Heart right ventricle (tissue), 16 donors: ENCODE measurements around the gene RAC2. TPM values are rescaled to one million over a fixed set of nuclear protein-coding genes. Genes with fewer than 3 reads are reported as not detected.

Experiments
- ATAC-seq, 8 donors: fragments of 200-7000 bp; cut with Tn5 transposase; one replicate each; pipeline ENCODE4 v1.9.1; 2020; ENCODE audit warnings: mild to moderate bottlenecking in 8 of 8, moderate library complexity in 8 of 8, moderate number of reproducible peaks in 1 of 8
- DNase-seq, 2 donors: peaks; one replicate each; pipeline ENCODE4 v3.0.0-alpha.2; 2020
- H3K27ac ChIP-seq, 10 donors: fragments of 200-600 bp; sonication (generic) in 2 of 10; one replicate each; pipeline versions ENCODE4 v1.5.0 to v1.8.0; 2020 to 2022; ENCODE audit warnings: mild to moderate bottlenecking in 3 of 10
- H3K27me3 ChIP-seq, 7 donors: fragments of 200-600 bp; one replicate each; pipeline ENCODE4 v1.8.0; 2021 to 2022; ENCODE audit warnings: mild to moderate bottlenecking in 2 of 7
- H3K36me3 ChIP-seq, 9 donors: fragments of 200-600 bp; sonication (generic) in 1 of 9; one replicate each; pipeline versions ENCODE4 v1.5.0 to v1.8.0; 2020 to 2022; ENCODE audit warnings: mild to moderate bottlenecking in 2 of 9
- H3K4me1 ChIP-seq, 9 donors: fragments of 200-600 bp; sonication (generic) in 1 of 9; one replicate each; pipeline versions ENCODE4 v1.5.0 to v1.8.0; 2020 to 2022; ENCODE audit warnings: mild to moderate bottlenecking in 4 of 9
- H3K4me3 ChIP-seq, 10 donors: fragments of 200-600 bp; sonication (generic) in 2 of 10; one replicate each; pipeline versions ENCODE4 v1.5.0 to v1.8.0; 2020 to 2022; ENCODE audit warnings: mild to moderate bottlenecking in 7 of 10, moderate library complexity in 2 of 10
- H3K9me3 ChIP-seq, 11 donors: fragments of 200-600 bp in 10 of 11; sonication (generic) in 2 of 11; one replicate each; pipeline versions ENCODE4 v1.5.0 to v1.8.0; 2013 to 2022; ENCODE audit warnings: mild to moderate bottlenecking in 2 of 11, control low read depth in 1 of 11, moderate library complexity in 1 of 11
- WGBS, 2 donors: extraction: QIAGEN DNeasy Blood & Tissue Kit; methylation state at CpG; one replicate each; pipeline ENCODE4 v1.1.7; 2013; ENCODE audit warnings: inconsistent platforms in 1 of 2; 5-methylcytosine and 5-hydroxymethylcytosine counted together
- intact Hi-C, 10 donors: fragments of 100-400 bp; cut with DNase I; formaldehyde crosslinking; loops; one replicate each; pipeline versions ENCODE4 v1.11.1 to v1.14.2; 2022
- polyA plus RNA-seq, 2 donors: library from polyadenylated mRNA; stranded (reverse); fragments of 200-250 nt; gene quantifications; one replicate each; pipeline ENCODE4 v1.2.3, GENCODE V29; 2013
- total RNA-seq, 10 donors: library from RNA; stranded (reverse); fragmentation: NEBNext Ultra II Directional in 3 of 10; extraction: Animal tissue kit (Norgen Biotek cat#: 25700) in 3 of 10; gene quantifications; one replicate each; pipeline versions ENCODE4 v1.2.1 to v1.2.4, GENCODE V29; 2021 to 2023
- TF ChIP-seq, protein P1 (sequence below), 9 donors: fragments of 200-600 bp; sonication (generic) in 2 of 9; IDR thresholded peaks; one replicate each; pipeline versions ENCODE4 v1.5.0 to v1.8.0; 2021 to 2022; ENCODE audit warnings: antibody characterized with exemption in 9 of 9, mild to moderate bottlenecking in 5 of 9, moderate library complexity in 1 of 9
- donor health status: Arrhythmogenic right ventricular cardiomyopathy.
- donor health status: ischemic (EF 13 %, LVEDD 7.1; RV severe dilation, severe dysfunction).
- donor health status: healthy with polysubstance abuse.
- donor health status: DM: no; HTN: yes; CAD: no.
- donor health status: DM: no; HTN: no; CAD: no.
- donor health status: ischemic (EF 25% LVEDD 6.9; RV normal size, moderate dysfunction).
- donor health status: ischemic (EF 25% LVEDD 5.7; RV mildly dilated, moderate dysfunction).
- donor health status: healthy.
- donor health status: DM: yes; HTN: yes; CAD: no.
- donor health status: Ischemic cardiomyopathy.
- donor health status: ischemic (EF 35%, LVEDD 5.7; RV mildly dilated, moderate dysfunction).
- donor health status: nonischemic (EF 11% LVEDD 7.7; RV severe dilation, severe dysfunction).
- donor health status: DM: yes; HTN: yes; CAD: no.
- donor health status: PGD.
- donor health status: ischemic (EF 29% LVEDD 5.4; RV normal size, mild dysfunction).
- donor health status: nonischemic (EF 23%, LVEDD 6.1; RV moderate dilation, normal function).

The RAC2 gene
- total and polyA plus RNA-seq, 12 donors: 1.1 to 37.1 (median 3.5) TPM

DNA sequence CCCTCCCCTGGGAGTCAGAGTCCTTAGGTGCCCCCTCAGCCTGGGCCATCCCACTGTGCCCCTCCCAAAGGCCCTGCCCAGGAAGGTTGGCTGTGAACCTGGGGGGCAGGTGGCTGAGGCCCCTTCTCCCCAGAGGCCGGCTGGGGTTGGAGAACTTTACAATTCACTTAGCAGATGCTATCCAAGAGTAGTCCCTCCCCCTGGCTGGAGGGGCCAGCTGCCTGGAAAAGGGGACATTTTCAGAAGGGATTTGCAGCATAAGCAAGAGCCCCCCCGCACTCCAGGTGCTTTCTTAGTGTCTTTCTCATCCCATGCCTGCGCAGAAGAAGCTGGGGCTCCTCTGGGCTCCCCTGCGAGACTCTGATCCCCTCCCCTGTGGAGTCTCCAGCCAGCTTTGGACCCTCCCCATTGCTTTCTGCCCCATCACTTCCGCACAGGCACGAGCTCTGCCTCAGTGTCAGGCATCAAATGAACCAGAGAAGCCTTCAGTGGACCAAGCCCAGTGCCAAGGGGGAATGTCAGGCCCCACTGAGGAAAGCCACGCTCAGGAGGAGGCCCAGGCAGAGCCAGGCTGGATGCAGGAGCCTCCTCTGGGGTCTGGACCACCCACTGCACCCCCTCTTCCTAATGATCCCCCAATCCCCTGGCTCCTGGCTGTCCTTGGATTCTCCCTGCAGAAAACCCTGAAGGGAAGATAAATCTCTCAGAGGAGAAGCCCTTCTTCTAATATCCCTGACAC is 35.5 kb downstream of the RAC2 start:
- Histone ChIP-seq H3K27me3 (peaks cover 0 to 52% (median 27%) of the 10 kb centered on the region in 7 donors), H3K4me3 (no peak overlapping the region), H3K9me3 (no peaks in the 10 kb centered on the region), H3K4me1 (peaks cover 0 to 8% (median 3%) of the 10 kb centered on the region in 9 donors), H3K36me3 (no peaks in the 10 kb centered on the region), H3K27ac (no peak overlapping the region)
- ATAC-seq: no peak
- TF ChIP-seq, protein P1, sequence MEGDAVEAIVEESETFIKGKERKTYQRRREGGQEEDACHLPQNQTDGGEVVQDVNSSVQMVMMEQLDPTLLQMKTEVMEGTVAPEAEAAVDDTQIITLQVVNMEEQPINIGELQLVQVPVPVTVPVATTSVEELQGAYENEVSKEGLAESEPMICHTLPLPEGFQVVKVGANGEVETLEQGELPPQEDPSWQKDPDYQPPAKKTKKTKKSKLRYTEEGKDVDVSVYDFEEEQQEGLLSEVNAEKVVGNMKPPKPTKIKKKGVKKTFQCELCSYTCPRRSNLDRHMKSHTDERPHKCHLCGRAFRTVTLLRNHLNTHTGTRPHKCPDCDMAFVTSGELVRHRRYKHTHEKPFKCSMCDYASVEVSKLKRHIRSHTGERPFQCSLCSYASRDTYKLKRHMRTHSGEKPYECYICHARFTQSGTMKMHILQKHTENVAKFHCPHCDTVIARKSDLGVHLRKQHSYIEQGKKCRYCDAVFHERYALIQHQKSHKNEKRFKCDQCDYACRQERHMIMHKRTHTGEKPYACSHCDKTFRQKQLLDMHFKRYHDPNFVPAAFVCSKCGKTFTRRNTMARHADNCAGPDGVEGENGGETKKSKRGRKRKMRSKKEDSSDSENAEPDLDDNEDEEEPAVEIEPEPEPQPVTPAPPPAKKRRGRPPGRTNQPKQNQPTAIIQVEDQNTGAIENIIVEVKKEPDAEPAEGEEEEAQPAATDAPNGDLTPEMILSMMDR (IDR thresholded peaks at IDR 0.05): no peak
- intact Hi-C loops: no loop called here
- WGBS, 2 donors: 72 to 86% methylated on average over 7 of the region's 7 CpGs
- no peak for DNase-seq

DNA sequence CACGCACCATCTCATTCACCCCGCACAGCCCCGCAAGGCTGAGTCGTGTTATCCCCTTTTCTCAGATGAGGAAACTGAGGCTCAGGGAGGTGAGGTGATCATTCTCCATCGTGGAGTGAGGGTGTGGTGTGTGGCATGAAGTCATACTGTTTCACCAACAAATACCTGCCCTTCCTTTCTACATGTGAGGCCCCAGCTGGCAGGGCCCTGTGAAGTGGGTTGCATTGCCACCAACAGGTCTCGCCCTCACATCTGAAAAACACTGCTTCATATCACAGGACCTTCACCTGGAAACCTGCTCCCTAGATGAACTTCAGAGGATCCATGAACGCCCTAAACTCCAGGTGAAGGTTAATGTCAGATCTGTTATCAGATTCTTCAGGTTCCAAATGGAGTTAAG is 36.1 kb downstream of the RAC2 start:
- peaks cover 0 to 46% (median 21%) of the 10 kb centered on the region in 7 donors for H3K27me3 ChIP-seq
- H3K36me3 ChIP-seq: no peaks in the 10 kb centered on the region
- 84 to 87% methylated on average over 7 of the region's 7 CpGs for WGBS, 2 donors
- intact Hi-C loops: no loop called here
- H3K9me3 ChIP-seq: no peaks in the 10 kb centered on the region
- H3K27ac ChIP-seq: no peak overlapping the region
- ATAC-seq (no peak), DNase-seq (no peak)
- TF ChIP-seq, protein P1 (IDR thresholded peaks at IDR 0.05): no peak
- peaks cover 0 to 8% (median 3%) of the 10 kb centered on the region in 9 donors for H3K4me1 ChIP-seq
- H3K4me3 ChIP-seq: no peak overlapping the region

GRCh38 chr22:37206841-37207821 is 36.9 kb downstream of the RAC2 start:
- TF ChIP-seq, protein P1 (IDR thresholded peaks at IDR 0.05): no peak
- 89 to 93% methylated on average over 71 of the region's 71 CpGs for WGBS, 2 donors
- Histone ChIP-seq H3K27me3 (peaks cover 0 to 40% (median 17%) of the 10 kb centered on the region in 7 donors), H3K9me3 (no peaks in the 10 kb centered on the region), H3K4me1 (peaks cover 0 to under 1% (median 0%) of the 10 kb centered on the region in 9 donors), H3K36me3 (no peaks in the 10 kb centered on the region), H3K27ac (no peak overlapping the region), H3K4me3 (no peak overlapping the region)
- no peak for DNase-seq
- intact Hi-C loops: no loop called here
- no peak for ATAC-seq

DNA sequence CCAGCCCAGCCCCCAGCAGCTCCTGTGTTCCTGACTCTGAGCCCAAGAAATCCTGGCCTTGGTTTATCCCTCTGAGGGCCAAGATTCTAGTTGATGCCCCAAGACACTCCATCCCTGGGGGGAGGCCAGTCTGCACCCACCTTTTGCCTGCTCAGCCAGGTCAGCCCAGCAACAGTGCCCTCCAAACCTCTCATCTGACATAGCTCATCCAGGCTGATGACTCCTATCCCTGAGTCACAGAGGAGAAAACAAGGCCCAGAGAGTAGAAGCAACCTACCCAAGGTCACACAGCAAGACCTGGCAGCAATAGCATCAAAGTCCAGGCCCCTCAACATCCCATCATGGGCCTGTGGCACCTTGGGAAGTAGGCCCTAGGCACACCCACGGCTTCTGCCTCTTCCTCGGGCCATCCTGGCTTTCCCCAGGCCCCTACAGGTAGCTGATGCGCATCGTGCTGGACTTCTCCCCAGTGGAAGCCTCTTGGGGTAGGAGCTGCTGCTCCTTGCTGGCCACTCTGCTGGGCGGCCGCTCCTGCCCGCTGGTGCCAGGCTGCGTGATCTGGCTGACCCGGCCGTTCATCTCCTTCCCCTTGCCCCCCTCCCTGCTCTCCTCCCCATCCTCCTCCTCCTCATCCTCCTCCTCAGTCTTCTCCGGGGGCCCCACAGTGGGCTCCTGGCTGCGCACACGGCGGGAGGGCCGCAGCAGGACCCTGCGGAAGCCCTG is 37.8 kb downstream of the RAC2 start:
- DNase-seq (no peak), ATAC-seq (no peak)
- Histone ChIP-seq H3K27ac (no peak overlapping the region), H3K36me3 (no peaks in the 10 kb centered on the region), H3K4me3 (no peak overlapping the region), H3K27me3 (peaks cover 0 to 31% (median 10%) of the 10 kb centered on the region in 7 donors), H3K4me1 (no peaks in the 10 kb centered on the region), H3K9me3 (no peaks in the 10 kb centered on the region)
- 89 to 95% methylated on average over 16 of the region's 16 CpGs for WGBS, 2 donors
- intact Hi-C loops: no loop called here
- TF ChIP-seq, protein P1 (IDR thresholded peaks at IDR 0.05): no peak
